ENCODE data around the gene WIPI1.

WIPI1 gene

DNA sequence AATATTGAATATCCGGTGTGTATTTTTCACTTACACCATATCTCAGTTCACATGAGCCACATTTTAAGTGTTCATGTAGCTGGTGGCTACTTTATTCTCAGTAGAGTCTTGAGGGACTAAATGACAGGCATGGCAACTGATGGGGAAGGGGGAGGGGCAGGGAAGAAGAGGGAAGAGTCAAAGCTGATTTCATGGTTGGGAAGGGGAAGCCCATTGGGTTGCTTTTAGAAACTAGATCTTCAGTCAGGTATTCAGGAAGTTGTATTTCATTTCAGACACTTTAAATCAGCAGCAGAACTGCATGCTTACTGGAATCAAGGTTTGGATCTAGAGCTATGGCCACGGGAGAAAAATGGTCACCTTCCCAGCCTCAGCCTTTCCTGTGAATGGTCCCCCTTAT is 2.9 kb upstream of the WIPI1 start:
- DNase-seq, result no peak

GRCh38 chr17:68459037-68459639 is 1.8 kb upstream of the WIPI1 start:
- DNase-seq, result no peak

DNA sequence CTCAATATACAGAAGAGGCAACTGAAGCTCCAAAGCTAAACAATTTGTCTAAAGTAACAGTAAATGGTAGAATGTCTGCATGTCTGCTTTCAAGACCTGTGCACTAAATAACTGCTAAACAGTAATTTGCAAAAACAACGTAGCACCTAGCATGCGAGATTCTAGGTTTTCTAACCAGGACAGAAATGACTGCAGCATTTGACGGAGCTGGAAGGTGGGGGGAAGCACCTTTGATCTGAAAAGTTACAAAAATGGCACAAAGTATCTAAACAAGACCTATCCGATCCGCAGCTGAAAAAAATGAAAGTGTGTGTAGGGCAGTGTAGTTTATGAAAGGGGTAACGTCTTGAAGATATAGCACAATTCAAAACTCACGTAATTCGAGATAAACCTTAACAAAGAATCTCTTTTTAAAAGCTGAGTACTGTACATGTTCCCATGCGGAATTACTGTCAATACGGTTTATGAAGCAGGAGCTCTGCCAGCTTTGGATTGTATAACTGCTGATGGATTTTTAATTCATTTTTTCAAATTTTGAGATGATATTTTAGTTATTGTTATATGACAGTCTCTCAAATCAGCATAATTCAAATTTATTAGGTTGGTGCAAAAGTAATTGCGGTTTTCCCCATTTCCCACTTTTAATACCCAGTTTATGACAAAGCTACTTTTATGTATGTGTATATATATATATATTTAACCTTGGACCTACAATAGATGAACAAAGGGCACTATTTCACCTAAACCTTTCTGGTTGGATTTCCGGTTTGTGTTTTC is 1.2 kb upstream of the WIPI1 start:
- DNase-seq, result no peak

DNA sequence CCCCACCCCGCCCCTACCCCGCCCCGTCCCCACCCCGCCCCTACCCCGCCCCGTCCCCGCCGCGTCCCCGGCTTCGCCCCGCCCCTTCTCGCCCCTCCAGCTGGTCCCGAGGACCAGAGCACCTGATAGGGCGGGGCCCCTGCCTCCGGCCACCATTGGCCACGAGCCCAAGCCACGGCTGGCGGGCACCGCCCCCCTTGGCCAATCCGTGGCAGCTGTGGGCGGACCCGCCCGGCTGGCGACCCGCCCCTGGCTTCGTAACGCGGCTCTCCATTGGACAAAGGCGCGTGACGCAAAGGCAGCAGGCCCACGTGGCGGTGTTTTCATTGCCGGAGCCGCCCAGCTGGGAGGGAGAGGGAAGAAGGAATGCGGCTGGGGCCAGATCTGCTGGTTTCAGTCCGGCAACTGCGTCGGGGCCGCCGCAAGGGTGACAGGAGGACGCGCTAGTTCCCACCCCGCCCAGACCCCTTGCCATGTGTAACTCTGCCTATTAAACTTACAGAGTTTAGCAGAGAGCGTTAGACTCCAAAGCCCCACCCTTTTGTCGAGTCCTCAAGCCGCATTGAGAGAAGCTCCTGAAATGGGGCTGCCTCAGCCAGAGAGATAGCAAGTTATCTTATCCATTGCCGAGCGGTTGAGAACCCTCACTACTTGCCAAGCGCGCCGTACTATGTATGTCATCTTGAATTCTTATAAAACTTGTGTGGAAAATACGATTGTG is 403 bp upstream of the WIPI1 start:
- peak; percentile 97 for DNase-seq

DNA sequence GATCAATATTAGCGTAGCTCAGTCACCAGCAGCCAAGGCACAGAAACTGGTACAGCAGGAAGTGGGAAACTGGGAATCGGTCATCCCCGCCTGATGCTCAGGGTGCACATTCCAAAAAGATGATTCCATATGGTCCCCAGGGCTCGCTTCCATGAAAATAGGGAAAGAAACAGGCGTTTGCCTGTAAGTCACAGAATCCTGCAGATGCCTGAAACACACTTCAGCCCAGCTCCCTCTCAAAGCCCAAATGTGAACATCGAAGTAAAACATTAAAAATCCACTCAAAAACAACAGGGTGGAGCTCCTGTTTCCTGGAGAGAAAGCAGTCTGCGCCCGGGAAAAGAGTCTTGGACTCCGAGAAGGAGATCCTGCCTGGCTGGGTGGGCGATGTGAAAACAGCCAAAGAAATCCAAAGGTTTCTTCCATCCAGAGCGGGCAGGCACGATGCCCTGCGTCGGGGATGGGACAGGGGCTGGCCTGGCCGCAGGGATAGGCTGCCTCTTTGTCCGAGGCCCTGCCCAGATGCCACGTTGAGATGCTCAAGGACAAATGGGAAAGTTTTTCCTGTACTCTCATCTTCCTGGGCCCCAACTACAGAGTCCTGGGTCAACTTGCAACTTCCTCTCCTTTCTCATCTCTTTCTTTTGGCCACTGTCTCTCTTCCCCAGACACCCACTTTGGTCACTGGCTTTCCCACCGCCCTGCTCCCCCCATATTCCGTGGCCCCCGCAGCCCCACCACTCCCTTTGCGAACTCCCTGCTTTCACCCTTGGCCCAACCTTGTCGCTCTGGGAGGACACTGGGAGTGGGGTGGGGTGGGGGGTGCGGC is 743 bp downstream of the WIPI1 start:
- DNase-seq, result peak; percentile 89

GRCh38 chr17:68455901-68456338 is 1.4 kb downstream of the WIPI1 start:
- peak; percentile 46 for DNase-seq

DNA sequence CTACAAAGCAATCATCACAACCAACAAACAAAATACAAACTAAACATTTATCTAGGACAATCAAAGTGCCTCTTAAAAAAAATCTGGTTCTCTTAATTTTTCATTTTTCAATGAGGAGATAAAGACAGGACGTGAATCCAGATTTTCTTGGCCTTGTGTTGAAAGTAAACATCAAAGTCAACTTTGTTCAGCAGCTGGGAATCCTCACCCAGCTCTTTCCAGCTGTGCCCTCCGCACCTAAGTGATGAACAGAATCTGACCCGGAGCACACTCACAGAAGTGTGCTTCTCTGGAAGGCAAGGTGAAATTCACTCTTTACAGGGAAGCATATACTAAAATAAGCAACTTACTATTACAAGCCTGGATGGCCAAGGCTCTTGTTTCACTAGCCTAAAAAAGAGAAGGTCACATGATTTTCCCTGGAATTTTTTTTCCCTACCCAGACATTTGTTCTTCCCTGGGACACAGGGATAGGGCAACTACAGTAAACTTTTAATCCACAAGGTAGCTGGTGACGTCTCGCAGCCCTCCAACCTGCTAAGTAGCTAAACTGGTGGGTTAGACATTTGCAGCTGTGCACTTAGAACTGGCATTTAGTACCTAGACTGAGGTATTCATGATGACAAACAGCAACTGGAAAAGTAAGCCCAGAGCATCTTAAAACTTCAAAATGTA is 3.2 kb downstream of the WIPI1 start:
- no peak for DNase-seq

DNA sequence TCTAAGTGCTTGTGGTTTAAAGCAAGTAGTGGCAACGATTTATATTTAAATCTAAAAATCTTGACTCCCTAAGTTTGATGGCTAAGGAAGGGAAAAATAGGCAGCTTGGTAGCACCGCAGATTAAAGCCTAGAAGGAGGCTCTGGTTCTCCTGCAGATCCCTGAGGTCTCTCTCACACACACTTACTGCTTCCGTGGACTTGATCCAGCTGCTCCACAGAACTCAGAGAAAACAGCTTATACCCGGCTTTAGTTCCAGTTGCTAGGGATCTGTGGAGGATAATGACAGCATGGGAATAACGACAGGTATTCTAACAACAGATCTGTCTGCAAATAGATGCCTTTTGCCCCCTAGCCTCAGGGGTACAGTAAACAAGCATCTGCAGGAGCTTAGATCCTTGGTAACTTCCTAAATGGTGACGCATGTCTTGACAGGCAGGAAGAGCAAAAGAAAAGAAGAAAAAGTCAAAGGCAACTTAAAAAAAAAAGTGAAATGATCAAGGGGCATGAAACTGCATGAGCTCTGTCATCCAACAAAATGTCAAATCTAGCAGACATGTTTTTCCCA is 4.5 kb downstream of the WIPI1 start:
- no peak for DNase-seq

DNA sequence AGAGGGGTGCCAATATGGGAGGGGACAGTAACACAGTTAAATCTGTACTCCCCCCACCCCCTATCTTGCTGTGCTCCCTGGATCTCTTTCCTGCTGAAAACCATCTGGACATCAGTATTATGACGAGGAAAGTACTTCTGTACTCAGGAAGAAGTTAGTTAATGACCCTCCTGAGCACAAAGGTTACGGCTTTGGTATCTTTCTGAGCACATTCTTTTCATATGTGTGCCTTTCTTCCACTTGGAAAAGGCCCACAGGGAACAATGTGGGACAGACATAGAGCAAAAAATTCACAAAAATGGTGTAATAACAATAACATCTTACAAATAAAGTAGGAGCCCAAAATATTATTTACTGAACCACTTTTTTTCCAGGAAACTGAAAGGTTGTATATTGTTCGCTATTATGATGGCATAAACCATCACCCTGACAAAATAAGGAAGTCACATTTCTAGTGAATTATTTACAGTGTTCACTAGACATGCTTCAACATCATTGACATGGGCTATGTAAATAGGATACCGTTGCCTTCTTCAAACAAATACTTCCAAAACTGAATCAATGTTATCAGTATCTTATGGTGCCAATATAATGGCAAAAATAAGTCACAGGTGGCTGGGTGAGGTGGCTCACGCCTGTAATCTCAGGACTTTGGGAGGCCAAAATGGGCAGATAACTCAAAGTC is 5.5 kb downstream of the WIPI1 start:
- no peak for DNase-seq

GRCh38 chr17:68450801-68451200 is 6.5 kb downstream of the WIPI1 start:
- DNase-seq, result no peak

DNA sequence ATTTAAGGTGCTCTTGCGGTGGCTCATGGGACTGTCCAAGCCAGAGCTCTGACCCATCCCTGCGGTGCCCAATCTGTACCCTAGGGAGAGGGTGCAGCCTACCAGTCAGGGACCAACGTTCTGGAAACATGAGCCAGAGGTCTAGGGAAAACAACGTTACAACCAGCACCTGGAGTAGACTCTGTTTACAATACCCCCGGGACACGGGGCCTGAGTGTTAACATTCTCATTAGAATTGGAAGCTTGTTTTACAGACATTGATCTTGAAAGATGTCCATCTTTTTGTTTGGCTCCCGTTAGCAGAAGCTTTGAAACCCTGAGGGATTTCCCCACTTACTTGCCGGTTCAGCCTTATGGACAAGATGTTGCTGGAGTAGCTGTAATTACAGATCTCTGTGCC is 6.9 kb downstream of the WIPI1 start:
- no peak for DNase-seq

- no peak for DNase-seq
Observed at GRCh38 chr17:68449021-68449739, 8.1 kb downstream of the WIPI1 start.

DNA sequence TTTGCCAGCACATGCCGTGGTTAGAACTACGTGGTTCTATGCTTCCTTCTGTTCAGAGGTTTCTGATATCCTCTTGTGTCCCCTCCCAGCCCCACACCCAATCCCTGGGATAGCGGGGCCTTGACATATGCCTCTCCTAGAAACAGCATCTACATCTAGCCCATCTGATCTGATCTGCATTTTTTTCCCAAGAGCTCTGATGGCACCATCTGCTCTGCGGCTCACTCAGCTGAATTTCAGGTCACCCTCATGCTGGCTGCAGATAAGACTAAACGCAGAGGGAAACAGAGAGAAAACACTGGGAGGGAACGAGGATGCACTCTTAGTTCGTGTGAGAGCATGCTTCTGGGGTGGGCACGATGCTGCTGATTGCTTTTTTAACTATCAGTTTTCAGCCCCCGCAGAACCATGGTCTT is 10.7 kb downstream of the WIPI1 start:
- no peak for DNase-seq

GRCh38 chr17:68445671-68446070 is 11.6 kb downstream of the WIPI1 start:
- no peak for DNase-seq

DNA sequence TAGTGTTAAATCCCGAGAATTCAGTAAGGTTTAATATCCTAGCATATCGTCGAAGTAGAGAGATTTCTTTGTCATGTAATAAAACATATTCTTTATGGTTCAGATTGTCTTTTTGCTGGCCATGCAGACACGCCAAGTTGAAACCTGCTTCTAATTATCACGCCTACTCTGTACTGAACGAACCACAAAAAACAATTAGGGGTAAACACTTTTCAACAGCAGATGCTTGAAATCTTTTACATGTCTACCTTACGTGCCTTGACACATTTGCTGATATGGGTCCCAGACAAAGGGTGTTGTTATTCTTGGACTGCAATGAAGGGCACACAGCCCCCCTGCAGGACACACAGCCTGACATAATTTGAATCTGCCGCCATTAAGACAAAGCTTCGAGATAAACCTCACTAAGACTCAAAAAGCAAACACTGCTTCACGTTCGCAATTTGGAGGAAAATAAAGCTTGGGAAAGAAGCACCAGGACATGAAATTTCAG is 13.3 kb downstream of the WIPI1 start:
- DNase-seq, result no peak

- no peak for DNase-seq
Observed at GRCh38 chr17:68441070-68441770, 16.1 kb downstream of the WIPI1 start.

DNA sequence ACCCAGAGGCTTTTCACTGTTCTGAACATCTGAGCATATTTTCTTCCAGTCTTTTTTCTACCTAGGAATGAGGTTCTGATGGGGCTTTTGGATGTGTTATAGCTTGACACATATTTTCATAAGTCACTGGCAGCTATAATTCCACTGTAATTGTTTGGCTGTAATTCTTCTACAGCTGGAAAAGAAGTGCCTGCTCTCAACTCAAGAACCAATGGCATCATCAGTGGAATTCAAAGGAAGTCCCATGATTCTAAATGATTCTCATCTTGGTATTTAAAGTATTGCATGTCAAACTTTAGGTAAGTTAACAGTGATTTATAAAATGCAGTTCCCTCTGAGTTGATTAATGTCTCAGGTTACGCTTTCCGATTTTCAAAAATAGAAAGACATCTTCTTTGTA is 16.8 kb downstream of the WIPI1 start:
- DNase-seq, result no peak

DNA sequence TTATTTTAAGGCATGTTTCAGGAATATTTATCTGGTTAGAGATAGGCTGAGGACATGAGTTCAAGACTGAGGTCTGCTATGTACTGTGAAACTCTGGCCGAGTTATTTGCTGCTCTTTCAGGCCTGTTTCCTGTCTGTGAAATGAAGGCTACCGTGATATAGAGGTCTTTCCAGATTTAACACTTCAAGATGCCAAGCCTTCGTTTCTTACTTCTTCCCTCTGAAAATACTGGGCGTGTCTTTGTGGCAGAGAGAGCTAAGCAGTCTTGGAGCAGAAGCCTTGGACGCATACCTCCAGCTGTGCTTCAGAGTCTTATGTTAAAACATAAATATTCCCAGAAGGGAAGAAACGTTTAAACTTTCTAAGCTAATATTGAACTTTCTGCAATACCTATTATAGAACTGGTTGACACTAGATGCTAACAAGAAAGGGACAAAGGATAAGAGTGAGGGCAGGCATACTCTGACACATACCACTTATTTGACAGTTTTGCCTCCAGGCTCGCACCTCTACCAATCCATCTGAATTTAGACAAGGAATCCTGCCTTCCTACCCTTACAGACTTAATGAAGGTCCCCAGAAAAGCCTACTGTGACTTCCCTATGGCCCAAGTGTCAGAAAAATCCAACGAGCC is 17.5 kb downstream of the WIPI1 start:
- DNase-seq, result no peak
